ENCODE measurements around the gene C16orf87. TPM values are rescaled to one million over a fixed set of nuclear protein-coding genes. Genes with fewer than 3 reads are reported as not detected.

C16orf87 gene
- total and polyA plus RNA-seq, 9 of the 15 experiments (the other 6 are each of a cell fraction or from before 2014, with no cell fraction given), result 7.8 to 16.7 (median 10.5) TPM

DNA sequence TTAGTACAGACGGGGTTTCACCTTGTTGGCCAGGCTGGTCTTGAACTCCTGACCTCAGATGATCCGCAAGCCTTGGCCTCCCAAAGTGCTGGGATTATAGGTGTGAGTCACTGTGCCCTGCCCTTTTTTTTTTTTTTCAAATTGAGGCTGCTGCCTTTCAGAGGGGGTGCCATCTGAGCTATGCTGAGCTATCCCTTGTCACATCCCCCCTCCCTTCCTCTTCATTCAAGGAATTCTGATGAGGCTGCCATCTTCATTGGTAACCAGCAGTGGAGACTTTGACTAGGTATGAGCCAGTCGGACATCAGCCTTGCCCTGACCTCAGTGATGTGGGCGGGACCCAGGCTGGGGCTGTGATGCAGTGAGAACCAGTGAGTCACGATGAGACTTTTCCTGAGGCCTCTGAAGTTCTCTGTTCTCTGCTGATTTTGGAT lies 28.8 kb upstream of the C16orf87 start:
- Histone ChIP-seq H2AFZ (ENCODE audit: low read depth, low read length) (0 out of 2 replicates have a peak overlapping the region, but pooled peaks have one; percentile 24), H3K9me1 (ENCODE audit: control insufficient read depth, insufficient read depth, low read length) (no peaks in the 10 kb centered on the region), H3K27ac (ENCODE audit: extremely low read depth, low read depth, low read length) (no peak overlapping the region), H3K36me3 (ENCODE audit: control insufficient read depth, insufficient read depth, low read length) (no peaks in the 10 kb centered on the region), H3K4me1 (replicated peaks in 1 of 2; ENCODE audit: control insufficient read depth in 2 of 2, insufficient read depth in 2 of 2, low read length in 2 of 2) (no peaks in the 10 kb centered on the region; a peak in 1 of 5 replicates), H3K27me3 (ENCODE audit: control insufficient read depth in 2 of 2, insufficient read depth in 2 of 2, low read length in 2 of 2) (no peaks in the 10 kb centered on the region; a peak in 1 of 5 replicates), H3K9ac (ENCODE audit: insufficient read depth in 1 of 2, low read depth in 2 of 2, low read length in 2 of 2) (no peak overlapping the region), H3K4me2 (ENCODE audit: insufficient read depth, low read length) (no peak overlapping the region), H4K20me1 (replicated peaks; ENCODE audit: control insufficient read depth, insufficient read depth, low read length) (peaks cover 6% of the 10 kb centered on the region), H3K4me3 (no peak overlapping the region), H3K79me2 (ENCODE audit: control insufficient read depth, insufficient read depth, low read length) (no peaks in the 10 kb centered on the region), H3K9me3 (replicated peaks; ENCODE audit: control insufficient read depth, insufficient read depth, low read depth, low read length) (no peaks in the 10 kb centered on the region)
- in situ Hi-C loops (cut with MboI), result loop anchor here (5.0 kb wide), 1 partner anchor 73 kb away; no protein-coding TSS in a partner anchor
- 8% methylated on average over 5 of the region's 5 CpGs for WGBS (ENCODE audit: insufficient coverage, low coverage, missing lambda C conversion rate)
- peak in 3 of 4 experiments; percentile 31 to 58 (median 32) for DNase-seq (ENCODE audit: extremely low read depth in 1 of 4, low spot score in 3 of 4)
- FAIRE-seq, result no peak
- peak; percentile 81 for ATAC-seq
- POLR2A ChIA-PET, result interaction anchor here (0.7 kb wide), 1 partner anchor 798 kb away, joined by 4 read pairs; no protein-coding TSS in a partner anchor
- BruUV-seq (replicated peaks), result no TSS peak
- intact Hi-C loops (cut with micrococcal nuclease), result loop anchor here (10.0 kb wide), 1 partner anchor 1305 kb away; no protein-coding TSS in a partner anchor
- CTCF ChIA-PET (ENCODE audit: low intra/inter-chr PET ratio), result no interaction called here
- TF ChIP-seq ZNF785 (CRISPR knock-in tag; IDR thresholded peaks at IDR 0.05) (no peak), DPF2 (IDR thresholded peaks at IDR 0.05) (0 out of 2 replicates have a peak, but pooled peaks have one; percentile 41), KAT7 (CRISPR knock-in tag; IDR thresholded peaks at IDR 0.05; ENCODE audit: borderline replicate concordance) (no peak), JUN (IDR thresholded peaks at IDR 0.05; ENCODE audit: borderline replicate concordance, low read depth, low read length) (peak; percentile 12; the same call in 1 of the 2 replicates), JUN (CRISPR knock-in tag; IDR thresholded peaks at IDR 0.05; ENCODE audit: borderline replicate concordance) (no peak), ZNF695 (CRISPR knock-in tag; IDR thresholded peaks at IDR 0.05) (no peak), POLR2AphosphoS5 (IDR thresholded peaks at IDR 0.05; ENCODE audit: control insufficient read depth, insufficient read depth, low read depth, low read length) (no peak), FOSL1 (tag; conservative IDR thresholded peaks at IDR 0.05) (peak; percentile 79), SMARCE1 (IDR thresholded peaks at IDR 0.05) (no peak), RBM15 (IDR thresholded peaks at IDR 0.05; ENCODE audit: insufficient read depth, low read length) (no peak), TCF7L2 (IDR thresholded peaks at IDR 0.05; ENCODE audit: low read depth, low read length) (no peak)
- TF ChIP-seq, protein P1, sequence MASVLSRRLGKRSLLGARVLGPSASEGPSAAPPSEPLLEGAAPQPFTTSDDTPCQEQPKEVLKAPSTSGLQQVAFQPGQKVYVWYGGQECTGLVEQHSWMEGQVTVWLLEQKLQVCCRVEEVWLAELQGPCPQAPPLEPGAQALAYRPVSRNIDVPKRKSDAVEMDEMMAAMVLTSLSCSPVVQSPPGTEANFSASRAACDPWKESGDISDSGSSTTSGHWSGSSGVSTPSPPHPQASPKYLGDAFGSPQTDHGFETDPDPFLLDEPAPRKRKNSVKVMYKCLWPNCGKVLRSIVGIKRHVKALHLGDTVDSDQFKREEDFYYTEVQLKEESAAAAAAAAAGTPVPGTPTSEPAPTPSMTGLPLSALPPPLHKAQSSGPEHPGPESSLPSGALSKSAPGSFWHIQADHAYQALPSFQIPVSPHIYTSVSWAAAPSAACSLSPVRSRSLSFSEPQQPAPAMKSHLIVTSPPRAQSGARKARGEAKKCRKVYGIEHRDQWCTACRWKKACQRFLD (CRISPR knock-in tag; IDR thresholded peaks at IDR 0.05), result no peak
- TF ChIP-seq, protein P2, sequence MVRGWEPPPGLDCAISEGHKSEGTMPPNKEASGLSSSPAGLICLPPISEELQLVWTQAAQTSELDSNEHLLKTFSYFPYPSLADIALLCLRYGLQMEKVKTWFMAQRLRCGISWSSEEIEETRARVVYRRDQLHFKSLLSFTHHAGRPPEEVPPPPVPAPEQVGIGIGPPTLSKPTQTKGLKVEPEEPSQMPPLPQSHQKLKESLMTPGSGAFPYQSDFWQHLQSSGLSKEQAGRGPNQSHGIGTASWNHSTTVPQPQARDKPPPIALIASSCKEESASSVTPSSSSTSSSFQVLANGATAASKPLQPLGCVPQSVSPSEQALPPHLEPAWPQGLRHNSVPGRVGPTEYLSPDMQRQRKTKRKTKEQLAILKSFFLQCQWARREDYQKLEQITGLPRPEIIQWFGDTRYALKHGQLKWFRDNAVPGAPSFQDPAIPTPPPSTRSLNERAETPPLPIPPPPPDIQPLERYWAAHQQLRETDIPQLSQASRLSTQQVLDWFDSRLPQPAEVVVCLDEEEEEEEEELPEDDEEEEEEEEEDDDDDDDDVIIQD (CRISPR knock-in tag; IDR thresholded peaks at IDR 0.05), result no peak
- TF ChIP-seq, protein P3, sequence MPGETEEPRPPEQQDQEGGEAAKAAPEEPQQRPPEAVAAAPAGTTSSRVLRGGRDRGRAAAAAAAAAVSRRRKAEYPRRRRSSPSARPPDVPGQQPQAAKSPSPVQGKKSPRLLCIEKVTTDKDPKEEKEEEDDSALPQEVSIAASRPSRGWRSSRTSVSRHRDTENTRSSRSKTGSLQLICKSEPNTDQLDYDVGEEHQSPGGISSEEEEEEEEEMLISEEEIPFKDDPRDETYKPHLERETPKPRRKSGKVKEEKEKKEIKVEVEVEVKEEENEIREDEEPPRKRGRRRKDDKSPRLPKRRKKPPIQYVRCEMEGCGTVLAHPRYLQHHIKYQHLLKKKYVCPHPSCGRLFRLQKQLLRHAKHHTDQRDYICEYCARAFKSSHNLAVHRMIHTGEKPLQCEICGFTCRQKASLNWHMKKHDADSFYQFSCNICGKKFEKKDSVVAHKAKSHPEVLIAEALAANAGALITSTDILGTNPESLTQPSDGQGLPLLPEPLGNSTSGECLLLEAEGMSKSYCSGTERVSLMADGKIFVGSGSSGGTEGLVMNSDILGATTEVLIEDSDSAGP (CRISPR knock-in tag; IDR thresholded peaks at IDR 0.05), result no peak
- TF ChIP-seq, protein P4, sequence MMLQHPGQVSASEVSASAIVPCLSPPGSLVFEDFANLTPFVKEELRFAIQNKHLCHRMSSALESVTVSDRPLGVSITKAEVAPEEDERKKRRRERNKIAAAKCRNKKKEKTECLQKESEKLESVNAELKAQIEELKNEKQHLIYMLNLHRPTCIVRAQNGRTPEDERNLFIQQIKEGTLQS (IDR thresholded peaks at IDR 0.05), result peak; percentile 57
- TF ChIP-seq, protein P4 (CRISPR knock-in tag; conservative IDR thresholded peaks at IDR 0.05), result no peak
